Measurements from ENCODE around the gene ABTB1. TPM values are rescaled to one million over a fixed set of nuclear protein-coding genes. Genes with fewer than 3 reads are reported as not detected.
"Not testable (repeated sequence)": the region's sequence is repeated elsewhere in the genome, so short reads cannot be mapped to it uniquely, and the experiment has no call there.

ABTB1 gene
- total RNA-seq, 1 experiment from 2014 or later: 6.9 TPM

DNA sequence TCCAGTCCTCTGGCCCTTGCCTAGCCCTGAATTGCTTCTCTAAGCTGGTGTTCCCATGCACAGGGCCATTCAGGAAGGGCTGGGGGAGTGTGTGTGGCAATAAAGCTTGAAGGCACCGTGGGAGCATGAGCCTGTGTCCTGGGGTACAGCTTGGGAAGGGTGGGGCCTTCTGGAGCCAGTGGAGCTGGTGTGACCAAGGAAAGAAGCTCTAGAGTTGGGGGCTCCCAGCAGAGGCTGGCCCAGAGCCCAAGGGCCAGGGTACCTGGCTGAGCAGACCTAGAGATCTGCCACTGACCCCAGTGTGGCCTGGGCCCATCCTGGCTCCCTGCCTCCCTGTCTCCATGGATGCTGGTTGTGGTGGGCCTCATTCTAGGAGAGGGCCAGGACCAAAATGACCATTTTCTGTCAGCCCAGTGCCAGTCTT is 8.1 kb downstream of the ABTB1 start:
- ChIA-PET CTCF (no interaction called here), POLR2A (no interaction called here)
- Histone ChIP-seq H3K4me1 (ENCODE audit: control insufficient read depth, insufficient read depth, low read length) (no peaks in the 10 kb centered on the region), H3K36me3 (ENCODE audit: control insufficient read depth, insufficient read depth, low read length) (no peaks in the 10 kb centered on the region), H3K9me3 (ENCODE audit: control insufficient read depth, insufficient read depth, low read depth, low read length) (no peaks in the 10 kb centered on the region), H3K4me3 (ENCODE audit: low read depth in 2 of 2, low read length in 2 of 2) (no peak overlapping the region), H3K27ac (ENCODE audit: low read length) (no peak overlapping the region), H3K27me3 (ENCODE audit: control insufficient read depth, insufficient read depth, low read length) (no peaks in the 10 kb centered on the region)
- no peak for DNase-seq (ENCODE audit: low read depth, low spot score)
- TF ChIP-seq, protein P1, sequence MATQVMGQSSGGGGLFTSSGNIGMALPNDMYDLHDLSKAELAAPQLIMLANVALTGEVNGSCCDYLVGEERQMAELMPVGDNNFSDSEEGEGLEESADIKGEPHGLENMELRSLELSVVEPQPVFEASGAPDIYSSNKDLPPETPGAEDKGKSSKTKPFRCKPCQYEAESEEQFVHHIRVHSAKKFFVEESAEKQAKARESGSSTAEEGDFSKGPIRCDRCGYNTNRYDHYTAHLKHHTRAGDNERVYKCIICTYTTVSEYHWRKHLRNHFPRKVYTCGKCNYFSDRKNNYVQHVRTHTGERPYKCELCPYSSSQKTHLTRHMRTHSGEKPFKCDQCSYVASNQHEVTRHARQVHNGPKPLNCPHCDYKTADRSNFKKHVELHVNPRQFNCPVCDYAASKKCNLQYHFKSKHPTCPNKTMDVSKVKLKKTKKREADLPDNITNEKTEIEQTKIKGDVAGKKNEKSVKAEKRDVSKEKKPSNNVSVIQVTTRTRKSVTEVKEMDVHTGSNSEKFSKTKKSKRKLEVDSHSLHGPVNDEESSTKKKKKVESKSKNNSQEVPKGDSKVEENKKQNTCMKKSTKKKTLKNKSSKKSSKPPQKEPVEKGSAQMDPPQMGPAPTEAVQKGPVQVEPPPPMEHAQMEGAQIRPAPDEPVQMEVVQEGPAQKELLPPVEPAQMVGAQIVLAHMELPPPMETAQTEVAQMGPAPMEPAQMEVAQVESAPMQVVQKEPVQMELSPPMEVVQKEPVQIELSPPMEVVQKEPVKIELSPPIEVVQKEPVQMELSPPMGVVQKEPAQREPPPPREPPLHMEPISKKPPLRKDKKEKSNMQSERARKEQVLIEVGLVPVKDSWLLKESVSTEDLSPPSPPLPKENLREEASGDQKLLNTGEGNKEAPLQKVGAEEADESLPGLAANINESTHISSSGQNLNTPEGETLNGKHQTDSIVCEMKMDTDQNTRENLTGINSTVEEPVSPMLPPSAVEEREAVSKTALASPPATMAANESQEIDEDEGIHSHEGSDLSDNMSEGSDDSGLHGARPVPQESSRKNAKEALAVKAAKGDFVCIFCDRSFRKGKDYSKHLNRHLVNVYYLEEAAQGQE (IDR thresholded peaks at IDR 0.05; ENCODE audit: insufficient read depth in 1 of 2, low read depth in 2 of 2, low read length in 1 of 2): no peak
- no peak for TF ChIP-seq POLR2AphosphoS5 (IDR thresholded peaks at IDR 0.05; ENCODE audit: low read depth, low read length)
- TF ChIP-seq, protein P2, sequence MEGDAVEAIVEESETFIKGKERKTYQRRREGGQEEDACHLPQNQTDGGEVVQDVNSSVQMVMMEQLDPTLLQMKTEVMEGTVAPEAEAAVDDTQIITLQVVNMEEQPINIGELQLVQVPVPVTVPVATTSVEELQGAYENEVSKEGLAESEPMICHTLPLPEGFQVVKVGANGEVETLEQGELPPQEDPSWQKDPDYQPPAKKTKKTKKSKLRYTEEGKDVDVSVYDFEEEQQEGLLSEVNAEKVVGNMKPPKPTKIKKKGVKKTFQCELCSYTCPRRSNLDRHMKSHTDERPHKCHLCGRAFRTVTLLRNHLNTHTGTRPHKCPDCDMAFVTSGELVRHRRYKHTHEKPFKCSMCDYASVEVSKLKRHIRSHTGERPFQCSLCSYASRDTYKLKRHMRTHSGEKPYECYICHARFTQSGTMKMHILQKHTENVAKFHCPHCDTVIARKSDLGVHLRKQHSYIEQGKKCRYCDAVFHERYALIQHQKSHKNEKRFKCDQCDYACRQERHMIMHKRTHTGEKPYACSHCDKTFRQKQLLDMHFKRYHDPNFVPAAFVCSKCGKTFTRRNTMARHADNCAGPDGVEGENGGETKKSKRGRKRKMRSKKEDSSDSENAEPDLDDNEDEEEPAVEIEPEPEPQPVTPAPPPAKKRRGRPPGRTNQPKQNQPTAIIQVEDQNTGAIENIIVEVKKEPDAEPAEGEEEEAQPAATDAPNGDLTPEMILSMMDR (IDR thresholded peaks at IDR 0.05): no peak
- TF ChIP-seq TCF7L2 (IDR thresholded peaks at IDR 0.05; ENCODE audit: low read depth, low read length): no peak
- no peak for TF ChIP-seq SIN3A (IDR thresholded peaks at IDR 0.05; ENCODE audit: borderline replicate concordance, insufficient read depth, low read depth, low read length)
- ATAC-seq: no peak
- no TSS peak for BruUV-seq (replicated peaks)
- intact Hi-C loops (cut with micrococcal nuclease; ENCODE audit: unreplicated experiment): no loop called here
- in situ Hi-C loops (cut with HindIII; ENCODE audit: low pct_unique_long_range_greater_than_20kb, low sequenced_read_pairs): no loop called here

DNA sequence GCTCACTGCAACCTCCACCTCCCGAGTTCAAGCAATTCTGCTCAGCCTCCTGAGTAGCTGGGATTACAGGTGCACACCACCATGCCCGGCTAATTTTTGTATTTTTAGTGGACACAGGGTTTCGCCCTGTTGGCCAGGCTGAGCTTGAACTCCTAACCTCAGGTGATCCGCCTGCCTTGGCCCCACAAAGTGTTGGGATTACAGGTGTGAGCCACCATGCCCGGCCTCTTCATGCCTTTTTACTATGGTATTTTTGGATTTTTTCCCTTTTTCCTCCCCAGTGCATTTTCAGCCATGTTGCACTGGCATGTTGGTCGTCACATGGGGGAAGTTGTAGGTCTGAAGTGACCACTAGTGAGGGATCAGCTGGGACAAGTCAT is 9.4 kb downstream of the ABTB1 start:
- in situ Hi-C loops (cut with HindIII; ENCODE audit: low pct_unique_long_range_greater_than_20kb, low sequenced_read_pairs); H3K27ac ChIP-seq (ENCODE audit: low read length); ATAC-seq; H3K4me1 ChIP-seq (ENCODE audit: control insufficient read depth, insufficient read depth, low read length); DNase-seq (ENCODE audit: low read depth, low spot score); BruUV-seq (replicated peaks); intact Hi-C loops (cut with micrococcal nuclease; ENCODE audit: unreplicated experiment); CTCF ChIA-PET; H3K9me3 ChIP-seq (ENCODE audit: control insufficient read depth, insufficient read depth, low read depth, low read length); H3K36me3 ChIP-seq (ENCODE audit: control insufficient read depth, insufficient read depth, low read length); H3K4me3 ChIP-seq (ENCODE audit: low read depth in 2 of 2, low read length in 2 of 2); H3K27me3 ChIP-seq (ENCODE audit: control insufficient read depth, insufficient read depth, low read length): not testable (repeated sequence)
- POLR2A ChIA-PET: interaction anchor here (0.6 kb wide), 1 partner anchor 71 kb away, joined by 3 read pairs; no protein-coding TSS in a partner anchor

DNA sequence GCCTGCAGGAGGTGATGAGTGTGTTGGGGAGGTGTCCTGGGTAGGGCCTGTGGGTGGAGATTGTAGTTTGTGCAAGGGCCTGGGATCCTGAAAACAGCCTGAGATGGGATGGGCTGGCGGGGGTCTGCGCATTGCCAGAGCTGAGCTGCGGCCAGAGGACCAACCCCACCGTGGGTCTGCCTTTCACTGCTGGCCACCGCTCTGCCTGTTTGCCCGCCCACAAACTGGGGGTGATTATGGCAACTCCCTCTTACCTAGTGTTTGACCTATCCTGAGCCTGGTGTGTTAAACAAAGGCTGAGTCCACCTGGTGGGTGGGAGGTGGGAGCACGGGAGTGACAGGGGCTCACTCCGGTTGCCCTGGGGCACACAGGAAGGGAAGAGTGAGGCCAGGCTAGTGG is 9.8 kb downstream of the ABTB1 start:
- Histone ChIP-seq H3K27ac (ENCODE audit: low read length) (no peak overlapping the region), H3K4me3 (ENCODE audit: low read depth in 2 of 2, low read length in 2 of 2) (no peak overlapping the region), H3K36me3 (ENCODE audit: control insufficient read depth, insufficient read depth, low read length) (no peaks in the 10 kb centered on the region), H3K27me3 (ENCODE audit: control insufficient read depth, insufficient read depth, low read length) (no peaks in the 10 kb centered on the region), H3K4me1 (ENCODE audit: control insufficient read depth, insufficient read depth, low read length) (no peaks in the 10 kb centered on the region), H3K9me3 (ENCODE audit: control insufficient read depth, insufficient read depth, low read depth, low read length) (no peaks in the 10 kb centered on the region)
- no peak for ATAC-seq
- CTCF ChIA-PET: no interaction called here
- no peak for DNase-seq (ENCODE audit: low read depth, low spot score)
- POLR2A ChIA-PET: interaction anchor here (0.6 kb wide), 1 partner anchor 10 kb away, joined by 3 read pairs; no protein-coding TSS in a partner anchor
- intact Hi-C loops (cut with micrococcal nuclease; ENCODE audit: unreplicated experiment) (no loop called here), in situ Hi-C loops (cut with HindIII; ENCODE audit: low pct_unique_long_range_greater_than_20kb, low sequenced_read_pairs) (no loop called here)
- TF ChIP-seq SIN3A (IDR thresholded peaks at IDR 0.05; ENCODE audit: borderline replicate concordance, insufficient read depth, low read depth, low read length) (no peak), TCF7L2 (IDR thresholded peaks at IDR 0.05; ENCODE audit: low read depth, low read length) (no peak), POLR2AphosphoS5 (IDR thresholded peaks at IDR 0.05; ENCODE audit: low read depth, low read length) (no peak)
- TF ChIP-seq, protein P1 (IDR thresholded peaks at IDR 0.05; ENCODE audit: insufficient read depth in 1 of 2, low read depth in 2 of 2, low read length in 1 of 2): no peak
- TF ChIP-seq, protein P2 (IDR thresholded peaks at IDR 0.05): no peak
- BruUV-seq (replicated peaks): no TSS peak

Data from Panc1 (cell line).